A172 (cell line): ENCODE measurements around the gene CACNG1. TPM values are rescaled to one million over a fixed set of nuclear protein-coding genes. Genes with fewer than 3 reads are reported as not detected.
"Not testable (repeated sequence)": the region's sequence is repeated elsewhere in the genome, so short reads cannot be mapped to it uniquely, and the experiment has no call there.

Source experiments
- DNase-seq: peaks from one replicate; pipeline ENCODE4 v3.0.0-alpha.2; 2015; ENCODE audit warnings: low spot score
- total RNA-seq: library from RNA; depleted of rRNA; stranded (reverse); fragments of >200 nt; shearing (Covaris generic); gene quantifications from 2 replicates; pipeline ENCODE4 v1.2.3, GENCODE V29; 2014

CACNG1 gene
- total RNA-seq, 1 experiment from 2014 or later = not detected

- DNase-seq = no peak
These were observed 19.1 kb upstream of the CACNG1 start for GRCh38 chr17:67025216-67025792.

GRCh38 chr17:67026341-67026740, 18.0 kb upstream of the CACNG1 start:
- no peak for DNase-seq

GRCh38 chr17:67027031-67027628, 17.2 kb upstream of the CACNG1 start:
- peak; percentile 41 for DNase-seq

GRCh38 chr17:67030641-67031040, 13.7 kb upstream of the CACNG1 start:
- DNase-seq = no peak

- DNase-seq = no peak
These were observed 12.0 kb upstream of the CACNG1 start for GRCh38 chr17:67032382-67032781.

DNA sequence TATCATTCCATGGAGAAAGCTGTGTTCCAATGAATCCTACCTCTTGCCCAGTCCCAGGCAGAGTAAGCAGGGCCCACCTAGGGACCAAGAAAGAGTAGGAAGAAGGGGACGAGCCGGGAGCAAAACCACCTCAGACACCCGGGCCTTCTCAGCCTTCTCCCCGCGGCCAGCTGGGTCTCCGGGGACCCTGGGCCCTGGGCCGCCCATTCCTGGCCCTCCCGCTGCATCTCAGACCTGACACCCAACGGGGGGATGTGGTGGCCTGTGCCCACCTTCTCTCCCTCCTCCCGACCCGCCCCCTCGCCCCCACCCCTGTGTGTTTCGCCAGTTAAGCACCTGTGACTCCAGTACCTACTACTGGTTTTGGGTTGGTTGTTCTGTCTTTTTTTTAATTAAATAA, 11.4 kb upstream of the CACNG1 start:
- no peak for DNase-seq

- no peak for DNase-seq
These were observed 10.7 kb upstream of the CACNG1 start for GRCh38 chr17:67033613-67034012.

DNA sequence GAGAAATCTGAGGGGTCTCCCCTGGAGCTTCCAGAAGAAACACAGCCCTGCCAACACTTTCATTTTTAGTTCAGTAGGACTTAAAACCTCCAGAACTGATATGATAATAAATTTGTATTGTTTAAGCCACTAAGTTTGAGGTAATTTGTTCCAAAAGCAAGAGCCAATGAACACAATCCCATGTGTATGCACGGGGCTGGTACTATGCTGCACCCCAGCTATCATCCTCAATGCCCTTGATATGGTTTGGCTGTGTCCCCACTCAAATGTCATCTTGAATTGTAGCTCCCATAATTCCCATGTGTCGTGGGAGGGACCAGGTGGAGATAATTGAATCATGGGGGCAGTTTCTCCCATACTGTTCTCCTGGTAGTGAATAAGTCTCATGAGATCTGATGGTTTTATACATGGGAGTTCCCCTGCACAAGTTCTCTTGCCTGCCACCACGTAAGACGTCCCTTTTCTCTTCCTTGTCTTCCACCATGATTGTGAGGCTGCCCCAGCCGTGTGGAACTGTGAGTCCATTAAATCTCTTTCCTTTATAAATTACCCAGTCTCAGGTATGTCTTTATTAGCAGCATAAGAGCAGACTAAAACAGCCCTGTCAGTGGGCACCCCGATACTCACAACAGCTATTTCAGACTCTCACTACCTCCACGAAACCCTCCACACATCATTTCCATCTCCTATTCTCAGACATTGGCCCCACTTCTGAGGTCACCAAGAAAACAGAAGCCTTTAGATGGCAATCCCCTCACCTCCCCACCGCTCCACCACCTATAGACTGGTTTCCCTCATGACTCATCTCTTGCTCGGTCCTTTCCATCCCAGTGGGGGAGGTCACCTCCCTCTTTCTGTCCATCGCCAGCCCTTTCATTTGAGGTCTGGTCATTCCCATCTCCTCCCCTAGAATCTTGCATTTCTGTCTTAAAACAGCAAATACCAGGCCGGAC, 8.9 kb upstream of the CACNG1 start:
- DNase-seq = peak; percentile 23

DNA sequence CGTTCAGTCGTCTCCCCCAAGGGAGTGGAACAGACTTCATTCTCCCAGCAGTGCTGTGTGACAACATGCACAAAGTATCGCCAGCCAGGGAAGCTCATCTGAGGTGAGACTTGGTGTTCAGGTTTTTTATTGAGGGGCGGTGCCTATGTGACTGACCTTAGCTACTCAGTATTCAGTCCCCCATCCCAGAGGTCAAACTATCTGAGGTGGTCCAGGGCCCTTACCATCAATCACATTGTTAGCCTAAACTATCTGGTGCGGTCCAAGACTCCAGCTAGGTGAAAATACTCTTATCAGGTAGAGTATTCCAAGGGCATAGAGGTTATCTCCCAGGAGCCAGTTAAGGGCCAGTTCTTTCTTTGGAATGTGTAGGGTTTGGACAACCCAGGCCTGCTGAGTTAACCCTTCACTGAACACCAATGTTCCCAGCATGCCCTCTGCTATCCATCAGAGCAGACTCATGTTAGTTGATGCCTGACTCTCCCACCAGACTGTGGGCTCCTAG, 5.4 kb upstream of the CACNG1 start:
- DNase-seq = no peak

DNA sequence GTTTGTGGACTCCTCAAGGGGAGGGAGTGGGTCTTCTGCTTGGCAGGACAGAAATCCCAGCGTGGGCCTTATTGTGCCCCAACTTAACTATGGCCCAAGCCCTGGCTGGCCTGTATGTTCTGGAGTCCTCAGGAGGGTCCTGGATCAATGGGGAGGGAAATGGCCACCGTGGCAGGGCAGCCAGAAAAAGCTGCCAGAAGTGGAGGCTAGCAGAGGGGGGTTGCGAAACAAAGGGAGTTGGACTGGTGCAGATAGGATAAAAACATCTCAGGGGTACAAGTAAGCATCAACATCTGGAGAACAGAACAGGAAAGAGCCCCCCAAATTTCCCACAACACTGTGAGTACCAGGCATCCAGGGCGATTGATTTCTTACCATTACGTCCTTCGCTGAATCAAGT, 3.7 kb upstream of the CACNG1 start:
- DNase-seq = no peak

- DNase-seq = not testable (repeated sequence)
These were observed 3.2 kb upstream of the CACNG1 start for GRCh38 chr17:67041119-67041518.

DNA sequence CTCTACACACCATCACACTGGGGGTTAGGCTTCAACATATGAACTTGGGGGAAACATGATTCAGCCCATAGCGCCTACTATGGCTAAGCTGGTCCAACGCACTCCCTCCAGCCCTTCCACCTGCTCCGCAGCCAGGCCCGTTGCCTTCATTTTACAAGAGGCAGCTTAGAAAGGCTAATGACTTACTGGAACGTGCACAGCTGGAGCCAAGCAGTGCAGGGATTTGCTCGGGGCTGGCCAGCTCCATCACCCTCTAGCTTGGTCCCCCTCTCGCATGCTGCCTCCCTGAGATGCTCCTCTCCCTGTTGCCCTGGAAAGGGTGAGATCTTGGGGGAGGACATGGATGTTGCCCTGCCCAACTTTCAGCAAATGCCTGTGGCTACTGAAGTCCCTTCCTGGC, 2.8 kb upstream of the CACNG1 start:
- no peak for DNase-seq

DNA sequence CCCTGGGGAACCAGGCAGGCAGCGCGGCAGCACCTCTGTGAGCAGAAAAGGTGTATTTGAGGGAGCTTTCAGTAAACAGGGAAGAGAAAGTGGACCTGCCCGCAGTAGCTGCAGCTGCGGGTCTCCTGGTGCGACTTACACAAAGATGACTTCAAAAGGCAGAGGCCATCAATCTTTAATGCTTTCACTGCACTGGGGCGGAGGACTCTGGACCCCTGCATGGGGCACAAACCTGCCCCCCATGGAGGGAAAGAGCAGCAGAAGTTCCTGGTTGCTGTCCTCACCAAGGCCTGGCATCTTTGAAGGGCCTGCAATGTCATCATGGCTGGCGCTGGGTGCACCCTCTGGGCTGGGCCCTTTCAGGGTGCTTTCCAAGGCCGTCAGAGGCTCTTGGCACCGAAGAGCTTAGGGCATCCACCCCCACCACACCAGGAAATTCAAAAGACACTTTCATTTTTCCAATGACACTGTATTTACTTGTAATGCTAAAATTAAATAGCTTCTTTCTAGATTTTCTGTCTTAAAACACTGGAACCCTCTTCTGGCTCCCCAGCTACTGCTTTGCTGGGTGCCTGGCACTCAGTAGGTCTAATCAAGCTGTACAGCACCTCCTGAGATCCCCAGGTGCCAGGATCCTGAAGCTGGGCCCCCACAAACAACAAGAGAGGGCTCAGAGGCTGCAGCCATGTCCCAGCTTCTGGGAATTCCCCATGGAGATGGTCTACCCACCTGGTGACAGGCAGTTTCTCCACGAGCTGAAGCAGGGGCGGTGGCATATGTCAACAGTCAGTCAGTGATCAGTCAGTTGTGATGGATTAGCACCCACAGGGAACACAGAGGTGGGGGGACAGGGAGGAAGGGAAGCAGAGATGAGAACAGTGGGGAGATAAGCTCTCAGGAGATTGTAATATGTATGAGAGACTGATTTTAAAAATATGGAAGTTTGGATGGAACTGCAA, 2.1 kb upstream of the CACNG1 start:
- no peak for DNase-seq

GRCh38 chr17:67043283-67043682, 1.1 kb upstream of the CACNG1 start:
- no peak for DNase-seq

GRCh38 chr17:67044940-67045339, 586 bp downstream of the CACNG1 start:
- no peak for DNase-seq

- no peak for DNase-seq
These were observed 2.0 kb downstream of the CACNG1 start for GRCh38 chr17:67046398-67046797.

DNA sequence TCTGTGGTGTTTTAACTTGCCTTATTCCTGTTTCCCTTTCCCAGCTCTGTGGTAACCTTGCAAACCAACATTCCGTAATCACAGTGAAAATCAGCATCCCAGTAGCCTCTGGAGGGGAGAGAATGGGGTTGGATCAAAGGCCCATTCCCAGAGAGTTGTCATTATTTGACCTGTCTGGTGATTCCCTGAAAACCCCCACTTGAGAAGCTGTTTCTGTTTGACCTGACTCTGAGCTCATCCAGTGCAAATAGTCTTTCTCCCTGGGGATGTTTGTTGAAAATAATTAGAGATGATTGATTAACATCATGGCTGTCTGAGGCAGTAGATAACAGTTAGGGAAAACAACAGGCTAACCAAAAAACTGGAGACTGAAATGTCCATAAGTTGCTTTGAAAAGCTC, 3.0 kb downstream of the CACNG1 start:
- no peak for DNase-seq

GRCh38 chr17:67049025-67049739, 4.8 kb downstream of the CACNG1 start:
- DNase-seq = no peak

DNA sequence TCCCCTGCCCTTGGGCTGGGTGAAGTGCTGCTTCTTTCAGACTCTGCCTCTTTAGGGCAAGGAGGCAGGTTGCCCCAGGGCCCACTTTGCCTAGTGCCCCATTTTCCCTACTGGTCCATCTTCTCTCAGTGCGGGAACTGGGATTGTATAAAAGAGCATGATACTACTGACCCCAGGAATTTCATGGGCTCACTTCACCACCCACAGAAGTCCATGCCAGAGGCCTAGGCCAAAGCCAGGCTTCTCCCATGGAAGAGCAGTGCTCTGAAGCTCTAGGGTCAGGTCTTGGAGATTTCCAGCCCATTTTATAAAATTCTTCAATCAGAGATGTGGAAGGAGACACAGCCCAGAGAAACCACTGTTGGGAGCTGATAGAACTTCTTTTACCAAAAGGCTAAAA, 5.7 kb downstream of the CACNG1 start:
- no peak for DNase-seq

DNA sequence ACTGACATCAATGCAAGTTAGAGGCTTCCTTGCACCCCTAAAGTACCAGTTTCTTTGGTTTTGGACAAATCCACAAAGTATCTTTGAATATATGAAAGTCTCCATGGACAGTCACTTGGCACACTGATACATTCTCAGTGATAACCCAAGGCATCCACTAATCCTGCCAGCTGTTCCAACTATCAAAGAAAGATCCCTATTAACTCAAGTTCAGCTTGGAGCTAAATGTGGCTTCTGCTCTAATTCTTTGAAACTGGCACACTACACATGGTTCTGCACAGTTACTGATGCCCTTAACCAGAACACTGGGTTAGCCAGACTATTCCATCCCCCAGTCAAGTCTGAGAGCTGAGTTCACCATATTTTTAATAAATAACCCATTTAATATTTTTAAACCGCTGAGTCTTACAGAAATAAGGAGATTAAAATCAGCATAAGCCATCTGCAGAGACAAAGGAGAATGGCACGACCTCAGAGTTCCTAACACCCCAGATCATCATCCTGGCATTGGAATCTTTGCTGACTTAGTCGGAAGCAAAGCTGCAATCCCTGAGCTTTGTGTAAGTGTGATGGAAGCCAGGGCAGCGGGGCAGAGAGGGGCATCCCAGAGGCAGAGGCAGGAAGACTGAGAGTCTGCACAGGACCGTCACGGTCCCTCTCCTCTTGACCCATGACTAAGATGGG, 6.3 kb downstream of the CACNG1 start:
- DNase-seq = no peak
